Neural cell (in vitro differentiated cells): ENCODE data around the gene AMZ1. TPM values are rescaled to one million over a fixed set of nuclear protein-coding genes. Genes with fewer than 3 reads are reported as not detected.
"Not testable (repeated sequence)": the region's sequence is repeated elsewhere in the genome, so short reads cannot be mapped to it uniquely, and the experiment has no call there.

ENCODE experiments used
- H2AFZ ChIP-seq: fragments of 200-600, 300-800 bp; sonication (generic), shearing (Covaris generic); 2 replicates; pipeline ENCODE4 v1.6.0; 2014; ENCODE audit warnings: low read depth, mild to moderate bottlenecking, antibody characterized with exemption, low read length, moderate library complexity
- H3F3A ChIP-seq: fragments of 200-600 bp; shearing (Covaris generic); 2 replicates; pipeline ENCODE4 v1.6.1; 2016; ENCODE audit warnings: mild to moderate bottlenecking, moderate library complexity, mixed read lengths, antibody characterized with exemption, low read length; ENCODE audit not compliant: insufficient read depth, poor library complexity, severe bottlenecking
- H3K27ac ChIP-seq: fragments of 200-600, 300-800 bp; sonication (generic), shearing (Covaris generic); 2 replicates; pipeline ENCODE4 v1.5.1; 2014; ENCODE audit warnings: mild to moderate bottlenecking, low read length, moderate library complexity
- H3K27me3 ChIP-seq: fragments of 300-800, 200-600 bp; sonication (generic), shearing (Covaris generic); 2 replicates; pipeline ENCODE4 v1.6.0; 2014; ENCODE audit warnings: mild to moderate bottlenecking, low read depth, low read length, moderate library complexity; ENCODE audit not compliant: insufficient read depth
- H3K36me3 ChIP-seq: fragments of 300-800, 200-600 bp; sonication (generic), shearing (Covaris generic); 2 replicates; pipeline ENCODE4 v1.5.1; 2014; ENCODE audit warnings: mild to moderate bottlenecking, antibody characterized with exemption, low read length, moderate library complexity; ENCODE audit not compliant: insufficient read depth
- H3K4me2 ChIP-seq: fragments of 300-800, 200-600 bp; sonication (generic), shearing (Covaris generic); 2 replicates; pipeline ENCODE4 v1.6.0; 2014; ENCODE audit warnings: mild to moderate bottlenecking, low read length
- H3K4me3 ChIP-seq: fragments of 300-800, 200-600 bp; sonication (generic), shearing (Covaris generic); 2 replicates; pipeline ENCODE4 v1.5.1; 2014; ENCODE audit warnings: mild to moderate bottlenecking, low read length, moderate library complexity
- H3K79me2 ChIP-seq: fragments of 200-600 bp; shearing (Covaris generic); replicated peaks from 2 replicates; pipeline ENCODE4 v1.6.0; 2014; ENCODE audit warnings: mild to moderate bottlenecking, low read length, moderate library complexity; ENCODE audit not compliant: insufficient read depth
- H3K9ac ChIP-seq: fragments of 300-800, 200-600 bp; sonication (generic), shearing (Covaris generic); 2 replicates; pipeline ENCODE4 v1.6.1; 2016; ENCODE audit warnings: mild to moderate bottlenecking, low read length, mixed read lengths
- H3K9me2 ChIP-seq: fragments of 200-600 bp; shearing (Covaris generic); 2 replicates; pipeline ENCODE4 v1.6.1; 2016; ENCODE audit warnings: mild to moderate bottlenecking, low read length, mixed read lengths; ENCODE audit not compliant: insufficient read depth
- H3K9me3 ChIP-seq: fragments of 200-600, 300-800 bp; sonication (generic), shearing (Covaris generic); 2 replicates; pipeline ENCODE4 v1.6.1; 2016; ENCODE audit warnings: mild to moderate bottlenecking, mixed run types, low read length, moderate library complexity, mixed read lengths
- H4K20me1 ChIP-seq: fragments of 200-600 bp; shearing (Covaris generic); 2 replicates; pipeline ENCODE4 v1.6.1; 2016; ENCODE audit warnings: mild to moderate bottlenecking, mixed run types; ENCODE audit not compliant: insufficient read depth
- CTCF ChIP-seq: fragments of 450-650 bp; IDR thresholded peaks from 2 replicates; pipeline ENCODE4 v1.5.1; 2014; ENCODE audit warnings: antibody characterized with exemption, mild to moderate bottlenecking, moderate library complexity; ENCODE audit not compliant: poor library complexity, severe bottlenecking
- EP300 ChIP-seq: fragments of 450-650 bp; conservative IDR thresholded peaks from 2 replicates; pipeline ENCODE4 v1.6.1; 2014; ENCODE audit warnings: antibody characterized with exemption, mild to moderate bottlenecking, moderate library complexity; ENCODE audit not compliant: poor library complexity, severe bottlenecking
- EZH2 ChIP-seq: fragments of 200-600, 300-800 bp; shearing (Covaris generic), sonication (generic); IDR thresholded peaks from 2 replicates; pipeline ENCODE4 v1.6.1; 2014; ENCODE audit warnings: antibody characterized with exemption, low read length, borderline replicate concordance, mild to moderate bottlenecking; ENCODE audit not compliant: insufficient read depth, poor library complexity, severe bottlenecking
- MXI1 ChIP-seq: fragments of 450-650 bp; conservative IDR thresholded peaks from 2 replicates; pipeline ENCODE4 v1.6.1; 2014; ENCODE audit warnings: antibody characterized with exemption, mild to moderate bottlenecking; ENCODE audit not compliant: poor library complexity, severe bottlenecking
- POLR2AphosphoS5 ChIP-seq: IDR thresholded peaks from 2 replicates; pipeline ENCODE4 v1.6.1; 2012
- RAD21 ChIP-seq: fragments of 450-650 bp; conservative IDR thresholded peaks from 2 replicates; pipeline ENCODE4 v1.6.1; 2014; ENCODE audit warnings: antibody characterized with exemption, mild to moderate bottlenecking, moderate library complexity
- REST ChIP-seq: IDR thresholded peaks from 2 replicates; pipeline ENCODE4 v1.6.1; 2012; ENCODE audit warnings: borderline replicate concordance
- SMC3 ChIP-seq: fragments of 450-650 bp; conservative IDR thresholded peaks from 2 replicates; pipeline ENCODE4 v1.6.1; 2014; ENCODE audit warnings: antibody characterized with exemption, mild to moderate bottlenecking, moderate library complexity; ENCODE audit not compliant: poor library complexity
- TAF1 ChIP-seq: IDR thresholded peaks from 2 replicates; pipeline ENCODE4 v1.6.1; 2012; ENCODE audit warnings: low read depth
- polyA plus RNA-seq: library from polyadenylated mRNA; depleted of rRNA; stranded (reverse); fragments of >200 nt; gene quantifications from 2 replicates; pipeline ENCODE4 v1.2.3, GENCODE V29; 2014

The AMZ1 gene
- polyA plus RNA-seq, 1 donor from 2014 or later: not detected

- no peak overlapping the region for H3K27ac ChIP-seq
- H3K36me3 ChIP-seq: no peaks in the 10 kb centered on the region
- no peak overlapping the region for H3K9ac ChIP-seq
- H3K4me2 ChIP-seq: no peak overlapping the region
- no peaks in the 10 kb centered on the region for H3K9me2 ChIP-seq
- TF ChIP-seq POLR2AphosphoS5 (no peak), EP300 (no peak), RAD21 (no peak), CTCF (no peak)
- H2AFZ ChIP-seq: no peak overlapping the region
- no peaks in the 10 kb centered on the region for H4K20me1 ChIP-seq
- no peaks in the 10 kb centered on the region for H3F3A ChIP-seq
- peaks cover 30% of the 10 kb centered on the region for H3K27me3 ChIP-seq
- H3K4me3 ChIP-seq: no peak overlapping the region
- H3K9me3 ChIP-seq: no peaks in the 10 kb centered on the region
- H3K79me2 ChIP-seq: no peaks in the 10 kb centered on the region
These were observed 2.1 kb downstream of the AMZ1 start for GRCh38 chr7:2689951-2690705.

GRCh38 chr7:2691011-2691707, 3.2 kb downstream of the AMZ1 start:
- H3K4me3 ChIP-seq: no peak overlapping the region
- H3K9me3 ChIP-seq: no peaks in the 10 kb centered on the region
- H3K27me3 ChIP-seq: peaks cover 30% of the 10 kb centered on the region
- no peak overlapping the region for H3K27ac ChIP-seq
- H3K79me2 ChIP-seq: no peaks in the 10 kb centered on the region
- H2AFZ ChIP-seq: no peak overlapping the region
- H3K9me2 ChIP-seq: no peaks in the 10 kb centered on the region
- H3K4me2 ChIP-seq: no peak overlapping the region
- TF ChIP-seq POLR2AphosphoS5 (no peak), TAF1 (no peak), EZH2 (no peak), MXI1 (no peak), CTCF (no peak), EP300 (no peak), REST (no peak), RAD21 (no peak), SMC3 (no peak)
- H3K36me3 ChIP-seq: no peaks in the 10 kb centered on the region
- H3F3A ChIP-seq: no peaks in the 10 kb centered on the region
- H3K9ac ChIP-seq: no peak overlapping the region
- H4K20me1 ChIP-seq: no peaks in the 10 kb centered on the region

GRCh38 chr7:2691932-2692439, 4.0 kb downstream of the AMZ1 start:
- H2AFZ ChIP-seq, H3K9me3 ChIP-seq, H4K20me1 ChIP-seq, H3K27ac ChIP-seq, H3F3A ChIP-seq, H3K9ac ChIP-seq, H3K36me3 ChIP-seq, H3K79me2 ChIP-seq, H3K4me3 ChIP-seq, H3K4me2 ChIP-seq, H3K9me2 ChIP-seq: not testable (repeated sequence)
- peaks cover 28% of the 10 kb centered on the region for H3K27me3 ChIP-seq
